ENCODE results near the gene SAT1. TPM values are rescaled to one million over a fixed set of nuclear protein-coding genes. Genes with fewer than 3 reads are reported as not detected.

Gene SAT1
- total RNA-seq, 4 donors from 2014 or later: 116 to 358 (median 220) TPM

- no peaks in the 10 kb centered on the region for H3K9me3 ChIP-seq
- no peak overlapping the region for H3K27ac ChIP-seq
- H3K4me3 ChIP-seq: no peak overlapping the region
- H3K36me3 ChIP-seq: no peaks in the 10 kb centered on the region
- no peak for DNase-seq
- H3K4me1 ChIP-seq: no peaks in the 10 kb centered on the region
- TF ChIP-seq POLR2A (IDR thresholded peaks at IDR 0.05) (no peak), CTCF (IDR thresholded peaks at IDR 0.05) (no peak)
- no peaks in the 10 kb centered on the region for H3K27me3 ChIP-seq
- intact Hi-C loops (cut with DNase I; ENCODE audit: low total_unique reads): no loop called here
These were observed 22.4 kb downstream of the SAT1 start for GRCh38 chrX:23805389-23805788.

DNA sequence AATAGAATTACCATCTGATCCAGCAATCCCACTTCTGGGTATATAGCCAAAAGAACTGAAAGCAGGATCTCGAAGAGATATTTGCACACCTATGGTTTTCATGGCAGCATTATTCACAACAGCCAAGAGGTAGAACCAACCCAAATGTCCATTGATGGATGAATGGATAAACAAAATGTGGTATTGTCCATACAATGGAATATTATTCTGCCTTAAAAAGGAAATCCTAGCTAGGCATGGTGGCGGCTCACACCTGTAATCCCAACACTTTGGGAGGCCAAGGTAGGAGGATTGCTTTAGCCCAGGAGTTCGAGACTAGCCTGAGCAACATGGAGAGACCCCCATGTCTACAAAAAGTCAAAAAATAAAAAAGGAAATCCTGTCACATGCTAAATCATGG is 27.3 kb downstream of the SAT1 start:
- intact Hi-C loops (cut with DNase I; ENCODE audit: low total_unique reads): no loop called here
- DNase-seq: no peak
- Histone ChIP-seq H3K4me3 (no peak overlapping the region), H3K36me3 (no peaks in the 10 kb centered on the region), H3K4me1 (no peaks in the 10 kb centered on the region), H3K9me3 (no peaks in the 10 kb centered on the region), H3K27me3 (no peaks in the 10 kb centered on the region), H3K27ac (peak overlapping the region in 1 of 2 donors; percentile 45)
- TF ChIP-seq POLR2A (IDR thresholded peaks at IDR 0.05) (no peak), CTCF (IDR thresholded peaks at IDR 0.05) (no peak)

DNA sequence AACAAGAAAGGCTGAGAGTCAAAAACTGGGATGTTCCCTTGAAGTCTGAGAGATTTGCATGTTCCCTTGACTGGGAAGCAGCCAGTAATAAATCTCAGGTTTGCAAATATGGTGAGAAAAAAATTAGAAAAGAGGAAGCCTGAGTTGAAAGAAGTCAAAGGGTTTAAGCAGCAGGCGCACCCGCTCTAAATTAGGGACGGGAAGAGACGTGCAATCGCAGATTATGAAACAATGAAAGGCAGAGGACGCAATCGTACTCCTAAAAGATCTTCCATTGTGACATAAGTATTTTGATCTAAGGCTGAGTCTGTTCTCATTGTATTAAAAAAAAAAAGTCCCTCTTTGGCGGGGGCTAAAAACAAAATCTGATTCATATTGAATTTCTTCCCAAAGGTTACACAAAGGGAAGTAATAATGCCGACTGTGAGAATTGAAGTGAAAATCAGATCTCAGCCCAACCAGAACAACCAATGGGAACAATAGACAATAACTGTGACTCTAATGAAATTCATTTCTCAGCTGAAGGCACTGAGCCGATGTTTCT is 28.2 kb downstream of the SAT1 start:
- no peak overlapping the region for H3K4me3 ChIP-seq
- H3K27ac ChIP-seq: peak overlapping the region in 1 of 2 donors; percentile 45
- peak in 1 of 2 donors; percentile 43 for DNase-seq
- no peaks in the 10 kb centered on the region for H3K4me1 ChIP-seq
- no peak for TF ChIP-seq POLR2A (IDR thresholded peaks at IDR 0.05)
- no peak for TF ChIP-seq CTCF (IDR thresholded peaks at IDR 0.05)
- no peaks in the 10 kb centered on the region for H3K36me3 ChIP-seq
- no peaks in the 10 kb centered on the region for H3K27me3 ChIP-seq
- intact Hi-C loops (cut with DNase I; ENCODE audit: low total_unique reads): no loop called here
- H3K9me3 ChIP-seq: no peaks in the 10 kb centered on the region

- Histone ChIP-seq H3K4me1 (no peaks in the 10 kb centered on the region), H3K27ac (peak overlapping the region in 1 of 2 donors; percentile 45), H3K9me3 (no peaks in the 10 kb centered on the region), H3K4me3 (no peak overlapping the region), H3K36me3 (no peaks in the 10 kb centered on the region), H3K27me3 (no peaks in the 10 kb centered on the region)
- TF ChIP-seq CTCF (IDR thresholded peaks at IDR 0.05) (no peak), POLR2A (IDR thresholded peaks at IDR 0.05) (no peak)
- DNase-seq: no peak
- intact Hi-C loops (cut with DNase I; ENCODE audit: low total_unique reads): no loop called here
These were observed 28.7 kb downstream of the SAT1 start for GRCh38 chrX:23811656-23812055.

DNA sequence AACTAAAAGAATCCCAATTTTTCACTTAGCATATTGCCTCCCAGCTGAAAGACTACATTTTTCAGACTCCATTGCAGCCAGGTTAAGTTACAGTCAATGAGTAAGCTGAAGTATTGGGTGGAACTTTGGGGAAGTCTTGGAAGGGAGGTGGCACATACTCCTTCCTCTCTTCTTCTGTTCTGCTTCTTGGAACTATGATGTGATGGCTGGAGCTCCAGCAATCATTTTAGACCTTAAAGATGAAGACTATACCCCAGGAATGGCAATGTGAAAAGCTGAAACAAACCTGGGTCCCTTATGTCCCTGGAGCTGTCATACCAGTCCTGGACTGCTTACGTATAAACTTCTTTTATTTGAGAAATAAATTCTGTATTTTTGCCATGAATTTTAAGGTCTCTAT is 30.8 kb downstream of the SAT1 start:
- no peak for TF ChIP-seq CTCF (IDR thresholded peaks at IDR 0.05)
- no peak for TF ChIP-seq POLR2A (IDR thresholded peaks at IDR 0.05)
- no peak overlapping the region for H3K27ac ChIP-seq
- no peaks in the 10 kb centered on the region for H3K27me3 ChIP-seq
- intact Hi-C loops (cut with DNase I; ENCODE audit: low total_unique reads): no loop called here
- H3K4me1 ChIP-seq: no peaks in the 10 kb centered on the region
- H3K36me3 ChIP-seq: no peaks in the 10 kb centered on the region
- DNase-seq: no peak
- H3K4me3 ChIP-seq: no peak overlapping the region
- H3K9me3 ChIP-seq: no peaks in the 10 kb centered on the region
